ENCODE data around the gene ROBO2.

The ROBO2 gene

DNA sequence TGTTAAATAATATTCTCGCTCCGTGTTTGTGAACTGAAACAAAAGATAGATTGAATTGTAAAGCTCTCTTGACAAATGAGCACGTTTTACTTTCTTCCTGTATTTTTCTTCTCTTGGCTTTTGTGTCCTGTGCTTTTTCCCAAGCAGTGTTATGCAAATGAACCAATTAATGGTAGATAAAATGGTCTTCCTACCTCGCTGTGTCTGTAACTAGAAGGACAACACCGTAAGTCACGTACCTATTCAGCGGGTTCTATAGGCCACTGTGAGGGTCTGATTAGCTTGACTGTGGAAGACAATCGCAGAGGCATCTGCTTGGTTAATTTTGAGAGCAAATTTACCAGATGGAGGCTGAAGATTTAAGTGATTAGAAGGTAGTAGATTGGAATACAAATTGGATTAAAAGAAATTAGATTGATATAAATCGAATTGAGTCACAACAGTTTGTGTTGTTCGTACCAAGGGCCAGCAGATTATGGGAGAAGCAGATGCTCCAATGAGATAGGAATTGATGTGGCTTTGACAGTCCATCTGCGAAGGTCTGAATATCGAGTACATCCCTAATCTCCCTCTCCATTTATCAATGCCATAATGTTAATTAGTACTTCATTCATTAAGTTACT lies 40.2 kb downstream of the ROBO2 start:
- DNase-seq (ENCODE audit: insufficient read length) (no peak), FAIRE-seq (no peak)
- TF ChIP-seq TAF1 (IDR thresholded peaks at IDR 0.05; ENCODE audit: borderline replicate concordance, low read depth, low read length) = no peak
- no peak for TF ChIP-seq POLR2AphosphoS5 (IDR thresholded peaks at IDR 0.05; ENCODE audit: low read depth, low read length)
- TF ChIP-seq POLR2A (IDR thresholded peaks at IDR 0.05; ENCODE audit: low read depth, low read length) = no peak

DNA sequence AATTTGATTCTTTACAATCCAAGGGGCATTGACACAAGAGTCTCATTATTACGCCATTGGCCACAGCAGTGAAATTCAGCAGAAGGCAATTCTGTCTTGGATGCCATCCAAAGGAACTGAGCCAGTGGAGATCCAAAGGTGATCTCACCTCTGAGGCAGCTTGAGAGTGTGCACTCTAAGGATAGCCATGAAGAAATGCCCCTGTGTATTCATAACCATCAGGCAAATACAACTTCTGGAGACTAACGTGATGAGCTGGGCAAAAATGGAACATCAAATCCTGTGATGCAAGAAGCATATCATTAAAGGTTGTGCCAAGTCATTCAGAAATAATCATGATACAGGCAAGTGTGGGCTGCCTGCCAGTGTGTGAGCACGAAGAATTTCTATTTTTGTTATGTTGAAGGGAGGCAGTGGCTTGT lies 41.4 kb downstream of the ROBO2 start:
- DNase-seq (ENCODE audit: insufficient read length) = no peak
- FAIRE-seq = no peak

GRCh38 chr3:77084511-77084910 lies 44.6 kb downstream of the ROBO2 start:
- DNase-seq (ENCODE audit: insufficient read length) (no peak), FAIRE-seq (no peak)
- no peak for TF ChIP-seq TAF1 (IDR thresholded peaks at IDR 0.05; ENCODE audit: borderline replicate concordance, low read depth, low read length)
- TF ChIP-seq POLR2A (IDR thresholded peaks at IDR 0.05; ENCODE audit: low read depth, low read length) = no peak
- TF ChIP-seq POLR2AphosphoS5 (IDR thresholded peaks at IDR 0.05; ENCODE audit: low read depth, low read length) = no peak

More for the DNA sequence above, 41.4 kb downstream of the ROBO2 start:
- no peak for TF ChIP-seq POLR2AphosphoS5 (IDR thresholded peaks at IDR 0.05; ENCODE audit: low read depth, low read length)
- no peak for TF ChIP-seq TAF1 (IDR thresholded peaks at IDR 0.05; ENCODE audit: borderline replicate concordance, low read depth, low read length)
- TF ChIP-seq POLR2A (IDR thresholded peaks at IDR 0.05; ENCODE audit: low read depth, low read length) = no peak

DNA sequence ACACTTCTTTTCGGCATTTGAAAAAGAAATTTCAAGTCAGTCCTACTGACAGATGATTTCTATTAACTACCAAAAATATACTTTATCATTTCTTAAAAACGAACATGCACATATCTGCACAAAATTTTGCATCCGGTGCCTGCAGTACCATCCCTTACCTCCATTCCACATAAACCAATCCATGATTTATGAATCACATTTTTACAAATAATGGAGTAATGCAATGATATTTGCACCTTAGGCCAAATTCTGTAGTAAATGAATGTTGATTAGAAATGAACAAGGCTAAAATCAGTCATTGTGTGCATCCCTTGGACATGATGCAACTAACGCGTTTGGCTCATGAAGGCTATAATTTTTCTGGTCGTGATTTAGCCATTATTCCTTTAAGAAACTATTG lies 46.5 kb downstream of the ROBO2 start:
- FAIRE-seq = no peak
- DNase-seq (ENCODE audit: insufficient read length) = no peak
- TF ChIP-seq POLR2AphosphoS5 (IDR thresholded peaks at IDR 0.05; ENCODE audit: low read depth, low read length) (no peak), POLR2A (IDR thresholded peaks at IDR 0.05; ENCODE audit: low read depth, low read length) (no peak), TAF1 (IDR thresholded peaks at IDR 0.05; ENCODE audit: borderline replicate concordance, low read depth, low read length) (no peak)

DNA sequence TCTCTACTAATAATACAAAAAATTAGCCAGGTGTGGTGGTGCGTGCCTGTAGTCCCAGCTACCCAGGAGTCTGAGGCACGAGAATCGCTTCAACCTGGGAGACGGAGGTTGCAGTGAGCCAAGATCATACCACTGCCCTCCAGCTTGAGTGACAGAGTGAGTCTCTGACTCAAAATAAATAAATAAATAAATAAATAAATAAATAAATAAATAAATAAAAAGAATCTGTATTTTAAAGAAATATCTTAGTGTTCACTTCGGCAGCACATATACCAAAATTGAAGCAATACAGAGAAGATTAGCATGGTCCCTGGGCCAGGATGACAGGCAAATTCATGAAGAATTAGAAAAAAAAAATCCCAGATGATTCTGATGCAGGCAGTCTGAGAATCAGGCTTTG lies 51.9 kb downstream of the ROBO2 start:
- TF ChIP-seq POLR2A (IDR thresholded peaks at IDR 0.05; ENCODE audit: low read depth, low read length) = no peak
- no peak for TF ChIP-seq TAF1 (IDR thresholded peaks at IDR 0.05; ENCODE audit: borderline replicate concordance, low read depth, low read length)
- no peak for TF ChIP-seq POLR2AphosphoS5 (IDR thresholded peaks at IDR 0.05; ENCODE audit: low read depth, low read length)
- FAIRE-seq = no peak
- no peak for DNase-seq (ENCODE audit: insufficient read length)

GRCh38 chr3:77093101-77093500 lies 53.2 kb downstream of the ROBO2 start:
- TF ChIP-seq POLR2A (IDR thresholded peaks at IDR 0.05; ENCODE audit: low read depth, low read length) (no peak), TAF1 (IDR thresholded peaks at IDR 0.05; ENCODE audit: borderline replicate concordance, low read depth, low read length) (no peak), POLR2AphosphoS5 (IDR thresholded peaks at IDR 0.05; ENCODE audit: low read depth, low read length) (no peak)
- DNase-seq (ENCODE audit: insufficient read length) = no peak
- FAIRE-seq = no peak

DNA sequence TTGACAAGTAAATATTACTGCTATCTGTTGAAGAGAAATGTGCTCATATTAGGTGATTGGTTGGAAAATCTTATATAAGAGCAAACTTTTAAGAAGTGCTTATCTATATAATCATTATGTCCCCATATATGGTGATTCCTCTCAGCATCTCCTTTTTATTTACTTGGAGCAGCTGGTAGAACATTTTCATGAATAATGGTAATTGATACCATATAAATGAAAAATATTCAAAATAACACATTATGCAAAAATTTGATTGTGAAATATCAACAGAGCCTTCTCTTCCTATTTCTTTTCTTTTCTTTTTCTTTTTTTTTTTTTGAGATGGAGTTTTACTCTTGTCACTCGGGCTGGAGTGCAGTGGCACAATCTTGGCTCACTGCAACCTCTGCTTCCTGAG lies 56.2 kb downstream of the ROBO2 start:
- DNase-seq (ENCODE audit: insufficient read length) (no peak), FAIRE-seq (no peak)

DNA sequence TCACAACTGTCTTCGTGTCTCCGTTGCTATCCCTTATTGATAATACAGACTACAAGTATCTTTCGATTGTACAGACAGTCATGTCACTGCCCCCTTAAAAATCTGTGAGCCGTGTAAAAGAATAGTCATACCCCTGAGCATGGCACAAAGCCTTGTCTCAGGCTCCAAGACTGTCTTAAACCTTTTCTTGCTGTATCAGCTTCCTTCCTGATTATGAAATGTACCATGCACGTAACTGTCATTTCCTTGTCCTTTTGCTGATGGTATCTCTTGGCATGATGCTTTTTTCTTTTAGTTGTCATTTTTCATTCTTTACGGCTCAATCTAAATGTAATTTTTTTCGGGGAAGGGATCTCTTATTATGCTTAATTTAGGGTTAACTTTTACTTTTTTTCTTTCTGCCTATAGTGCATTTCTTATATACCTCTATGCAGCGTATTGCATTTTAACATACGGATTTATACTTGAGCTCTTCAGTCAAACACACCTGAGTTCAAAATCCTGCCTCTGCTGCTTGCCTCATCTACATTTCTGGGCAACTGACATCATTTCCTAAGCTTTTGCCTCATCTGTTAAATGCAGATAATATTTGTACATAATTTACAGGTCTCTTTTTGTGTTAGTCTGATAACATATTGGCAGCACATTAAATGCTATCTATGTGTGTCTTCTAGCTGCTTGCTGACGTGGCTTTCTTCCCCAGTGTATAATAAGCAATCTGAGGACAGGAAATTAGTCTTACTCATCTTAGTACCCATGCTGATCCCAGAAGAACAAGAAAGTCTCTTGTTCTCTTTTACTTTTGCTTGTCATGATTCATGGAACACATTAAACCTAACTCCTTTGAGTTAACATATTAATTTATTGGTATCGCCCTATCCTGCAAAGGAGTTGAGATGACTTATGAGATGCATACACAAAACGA lies 57.3 kb downstream of the ROBO2 start:
- DNase-seq (ENCODE audit: insufficient read length) (no peak), FAIRE-seq (no peak)
- TF ChIP-seq POLR2A (IDR thresholded peaks at IDR 0.05; ENCODE audit: low read depth, low read length) (no peak), TAF1 (IDR thresholded peaks at IDR 0.05; ENCODE audit: borderline replicate concordance, low read depth, low read length) (no peak), POLR2AphosphoS5 (IDR thresholded peaks at IDR 0.05; ENCODE audit: low read depth, low read length) (no peak)

More for the DNA sequence above, 56.2 kb downstream of the ROBO2 start:
- no peak for TF ChIP-seq POLR2A (IDR thresholded peaks at IDR 0.05; ENCODE audit: low read depth, low read length)
- TF ChIP-seq POLR2AphosphoS5 (IDR thresholded peaks at IDR 0.05; ENCODE audit: low read depth, low read length) = no peak
- TF ChIP-seq TAF1 (IDR thresholded peaks at IDR 0.05; ENCODE audit: borderline replicate concordance, low read depth, low read length) = no peak

DNA sequence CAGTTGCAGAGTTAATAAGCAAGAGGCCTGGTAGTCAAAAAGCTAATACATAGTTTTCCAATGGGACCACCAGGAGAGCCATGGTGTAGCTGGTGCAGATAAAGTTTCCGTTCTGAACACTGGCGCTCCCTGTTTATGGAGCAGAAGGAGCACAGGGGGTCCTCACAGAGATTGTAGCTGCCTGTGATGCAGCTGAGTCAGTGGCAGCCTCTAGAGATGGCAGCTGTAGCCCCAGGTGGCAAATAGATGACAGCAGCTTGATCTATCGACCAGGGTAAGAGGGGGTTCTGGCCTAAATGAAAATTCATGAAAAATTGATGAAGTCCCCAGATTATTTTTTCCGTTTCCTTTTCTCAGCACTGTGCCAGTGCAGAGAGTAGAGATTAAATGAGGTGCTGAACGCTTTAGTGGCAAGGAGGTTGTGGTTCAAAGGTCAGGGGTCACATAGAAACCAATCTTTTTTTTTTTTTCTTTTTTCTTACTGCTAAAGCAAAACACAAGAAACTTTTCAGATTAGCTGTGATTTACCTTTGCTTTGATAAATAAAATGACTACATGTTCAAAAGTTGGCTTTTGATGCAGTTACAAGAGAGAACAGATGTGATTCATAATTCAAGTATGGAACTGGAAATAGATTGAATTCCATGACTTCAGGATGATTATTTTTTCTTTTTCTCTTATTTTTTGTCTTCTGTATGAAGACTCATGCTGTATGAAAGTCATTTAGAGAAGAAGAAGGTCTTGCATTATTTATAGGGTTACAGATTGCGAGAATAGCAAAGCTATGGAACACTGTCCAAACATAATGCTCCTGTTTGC lies 63.3 kb downstream of the ROBO2 start:
- TF ChIP-seq POLR2AphosphoS5 (IDR thresholded peaks at IDR 0.05; ENCODE audit: low read depth, low read length) = no peak
- no peak for TF ChIP-seq POLR2A (IDR thresholded peaks at IDR 0.05; ENCODE audit: low read depth, low read length)
- TF ChIP-seq TAF1 (IDR thresholded peaks at IDR 0.05; ENCODE audit: borderline replicate concordance, low read depth, low read length) = no peak
- FAIRE-seq (no peak), DNase-seq (ENCODE audit: insufficient read length) (no peak)

- no peak for TF ChIP-seq POLR2A (IDR thresholded peaks at IDR 0.05; ENCODE audit: low read depth, low read length)
- TF ChIP-seq POLR2AphosphoS5 (IDR thresholded peaks at IDR 0.05; ENCODE audit: low read depth, low read length) = no peak
- TF ChIP-seq TAF1 (IDR thresholded peaks at IDR 0.05; ENCODE audit: borderline replicate concordance, low read depth, low read length) = no peak
- DNase-seq (ENCODE audit: insufficient read length) (no peak), FAIRE-seq (no peak)
Observed at GRCh38 chr3:77122652-77123051, 82.8 kb downstream of the ROBO2 start.

DNA sequence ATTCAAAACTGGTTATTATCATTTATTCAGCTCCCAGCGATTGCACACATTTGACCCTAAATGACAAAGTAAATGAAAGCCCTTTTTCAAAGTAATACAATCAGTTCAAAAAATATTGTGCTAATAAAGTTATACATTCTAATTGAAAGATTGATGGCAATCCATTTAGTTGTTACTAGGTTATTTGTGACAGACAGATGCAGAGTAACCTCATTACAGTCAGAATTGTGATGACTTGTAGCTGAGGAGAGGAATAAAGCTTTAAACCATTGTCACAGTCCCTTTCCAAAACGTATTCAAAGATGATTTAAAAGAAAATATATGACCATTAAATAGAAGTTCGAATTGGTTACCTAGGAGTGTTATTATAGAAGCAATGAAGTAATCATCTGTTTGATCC lies 86.1 kb downstream of the ROBO2 start:
- DNase-seq (ENCODE audit: insufficient read length) (no peak), FAIRE-seq (no peak)
- TF ChIP-seq POLR2A (IDR thresholded peaks at IDR 0.05; ENCODE audit: low read depth, low read length) (no peak), TAF1 (IDR thresholded peaks at IDR 0.05; ENCODE audit: borderline replicate concordance, low read depth, low read length) (no peak), POLR2AphosphoS5 (IDR thresholded peaks at IDR 0.05; ENCODE audit: low read depth, low read length) (no peak)

All from GM12892 (cell line).